Mucosa of gallbladder (tissue), 1 donor: ENCODE data around the gene SPTB. TPM values are rescaled to one million over a fixed set of nuclear protein-coding genes. Genes with fewer than 3 reads are reported as not detected.
"Not testable (repeated sequence)": the region's sequence is repeated elsewhere in the genome, so short reads cannot be mapped to it uniquely, and the experiment has no call there.

Source experiments
- DNase-seq: peaks from one replicate; pipeline ENCODE4 v3.0.0-alpha.2; 2020; ENCODE audit warnings: low spot score
- total RNA-seq: library from RNA; stranded (reverse); gene quantifications from one replicate; pipeline ENCODE4 v1.2.1, GENCODE V29; 2021
- donor health status: DM: no; HTN: no; CAD: no.

Gene SPTB
- 3.1 TPM for total RNA-seq

DNA sequence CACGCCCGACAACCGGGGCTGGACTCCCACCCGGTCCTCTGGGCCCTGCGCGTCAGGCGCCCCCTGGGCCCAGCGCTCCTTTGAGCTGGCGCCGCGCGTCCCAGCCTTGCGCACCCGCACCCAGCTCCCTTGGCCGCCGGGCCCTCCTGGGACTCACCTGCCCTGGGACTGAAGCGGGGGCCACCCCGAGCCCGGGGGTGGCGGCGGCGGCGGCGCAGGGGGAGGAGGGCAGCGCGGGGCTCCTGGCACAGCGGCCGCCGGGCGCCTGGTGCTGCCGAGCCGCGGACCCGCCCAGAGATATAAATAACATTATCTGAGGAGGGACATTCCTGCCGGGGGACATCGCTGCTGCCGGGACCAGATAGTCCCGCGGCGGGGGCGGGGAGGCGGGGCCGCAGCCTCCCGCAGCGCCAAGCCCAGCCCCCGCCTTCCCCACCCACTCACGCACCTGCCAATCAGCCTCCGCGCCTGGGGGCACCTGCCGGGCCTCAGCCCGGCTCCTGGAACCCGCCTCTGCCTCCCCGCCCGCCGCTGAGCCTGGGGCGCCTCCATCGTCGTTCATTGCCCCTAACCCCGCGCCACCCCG lies at the start of gene SPTB:
Gene SPTB, minus strand, starts transcription at position 273 of the 586 bp plus-strand sequence. CDS start 56,813 bp downstream, outside the sequence.
- DNase-seq: peak; percentile 12

DNA sequence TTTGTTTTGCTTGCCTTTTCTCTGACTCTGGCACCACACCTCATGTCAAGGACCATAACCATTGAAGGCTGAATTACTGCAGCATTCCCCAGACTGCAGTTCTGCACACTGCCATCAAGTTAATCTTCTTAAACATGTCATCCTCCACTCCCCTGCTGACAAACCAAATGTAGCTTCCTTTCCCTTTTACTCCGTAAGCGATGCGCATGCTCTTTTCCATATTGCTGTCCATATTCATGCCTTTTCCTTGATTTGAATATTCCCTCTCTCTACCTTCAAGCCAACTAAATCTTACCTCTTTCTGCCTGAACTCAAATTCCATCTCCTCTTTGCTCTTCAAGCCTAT lies 49.3 kb upstream of the SPTB start:
- no peak for DNase-seq

DNA sequence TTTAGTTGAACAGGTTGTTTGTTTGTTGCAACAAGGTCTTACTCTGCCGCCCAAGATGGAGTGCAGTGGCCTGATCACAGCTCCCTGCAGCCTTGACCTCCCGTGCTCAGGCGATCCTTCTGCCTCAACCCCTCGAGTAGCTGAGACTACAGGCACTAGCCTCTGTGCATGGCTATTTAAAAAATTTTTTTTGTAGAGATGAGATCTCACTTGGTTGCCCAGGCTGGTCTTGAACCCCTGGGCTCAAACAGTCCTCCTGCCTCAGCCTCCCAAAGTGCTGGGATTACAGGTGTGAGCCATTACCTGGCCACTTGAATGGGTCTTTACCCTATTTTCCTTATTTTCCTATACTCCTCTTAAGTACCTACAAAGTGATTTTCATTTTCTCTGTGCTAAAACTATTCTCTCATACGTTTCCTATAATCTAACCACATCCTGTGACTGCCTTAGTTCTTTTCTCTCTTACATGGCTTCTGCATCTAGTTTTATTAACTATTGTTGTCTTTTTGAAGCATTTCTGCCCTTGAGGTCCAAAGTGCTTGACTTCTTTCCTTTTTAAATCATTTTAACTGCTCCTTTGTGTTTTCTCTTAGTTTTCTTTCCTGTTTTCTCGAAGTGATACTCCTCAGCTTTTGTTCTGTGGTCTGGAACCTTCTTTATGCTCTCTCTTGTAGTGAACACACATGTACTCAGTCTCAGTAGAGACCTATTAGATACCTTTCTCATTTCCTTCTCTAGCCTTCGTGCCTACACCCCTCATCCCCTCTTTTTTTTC lies 48.7 kb upstream of the SPTB start:
- DNase-seq: no peak

DNA sequence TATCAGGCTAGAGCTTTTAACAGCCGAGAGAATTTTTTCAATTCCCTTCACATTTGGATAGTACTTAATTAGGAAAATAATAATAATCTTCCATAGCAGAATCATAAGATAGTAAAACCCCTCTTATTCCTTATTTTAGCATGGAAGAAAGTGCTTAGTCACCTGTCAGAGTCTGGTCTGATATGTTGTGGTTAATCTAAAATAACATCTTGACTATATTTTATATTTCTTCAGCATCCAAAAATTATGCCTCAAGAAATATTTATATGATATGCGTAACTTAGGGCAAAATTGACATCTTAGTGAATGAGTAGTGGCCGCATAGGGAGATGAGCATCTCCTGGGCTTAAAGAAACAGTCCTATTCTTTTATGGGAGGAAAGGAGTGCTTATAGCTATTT lies 47.3 kb upstream of the SPTB start:
- no peak for DNase-seq

DNA sequence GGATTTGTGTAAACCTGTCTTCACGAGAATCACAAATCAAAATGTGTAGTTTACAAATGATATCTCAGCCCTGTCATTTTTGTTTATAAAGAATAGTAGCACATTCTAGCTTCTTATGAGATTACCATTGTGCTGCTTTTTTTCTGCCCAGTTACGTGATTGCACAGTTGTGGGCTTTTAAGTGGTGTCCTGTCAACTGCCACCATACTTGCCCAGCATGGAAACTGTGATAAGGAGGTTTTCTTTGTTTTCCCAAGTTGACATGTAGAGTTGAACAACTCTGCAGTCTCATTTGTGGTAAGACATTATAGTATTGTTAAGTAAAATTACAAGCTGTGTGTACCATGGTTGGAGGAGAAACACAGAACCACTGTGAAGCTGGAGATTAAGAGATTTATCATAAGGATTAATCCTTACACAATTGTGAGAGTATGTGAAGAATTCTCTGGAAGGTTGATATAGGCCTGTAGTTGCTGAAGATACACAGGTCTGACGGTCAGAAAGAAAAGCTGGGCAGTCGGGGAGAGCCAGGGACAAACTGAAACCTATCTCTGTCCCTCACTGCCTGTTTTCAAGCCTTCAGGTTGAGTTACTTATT lies 46.8 kb upstream of the SPTB start:
- no peak for DNase-seq

DNA sequence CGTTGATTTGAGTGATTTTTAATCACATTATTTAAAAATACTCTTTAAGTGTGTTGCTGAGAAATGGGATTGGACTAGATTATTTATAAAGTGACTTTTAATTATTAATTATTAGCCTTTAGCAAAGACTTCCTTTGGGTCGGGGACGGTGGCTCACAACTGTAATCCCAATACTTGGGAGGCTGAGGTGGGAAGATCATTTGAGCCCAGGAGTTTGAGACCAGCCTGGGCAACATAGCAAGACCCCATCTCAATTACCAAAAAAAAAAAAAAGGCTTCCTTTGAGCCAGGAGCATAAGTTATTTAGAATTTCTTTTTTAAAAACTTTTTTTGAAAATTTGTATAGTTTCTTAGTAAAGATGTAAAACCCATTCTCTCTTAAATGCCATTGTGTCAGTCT lies 43.3 kb upstream of the SPTB start:
- no peak for DNase-seq

DNA sequence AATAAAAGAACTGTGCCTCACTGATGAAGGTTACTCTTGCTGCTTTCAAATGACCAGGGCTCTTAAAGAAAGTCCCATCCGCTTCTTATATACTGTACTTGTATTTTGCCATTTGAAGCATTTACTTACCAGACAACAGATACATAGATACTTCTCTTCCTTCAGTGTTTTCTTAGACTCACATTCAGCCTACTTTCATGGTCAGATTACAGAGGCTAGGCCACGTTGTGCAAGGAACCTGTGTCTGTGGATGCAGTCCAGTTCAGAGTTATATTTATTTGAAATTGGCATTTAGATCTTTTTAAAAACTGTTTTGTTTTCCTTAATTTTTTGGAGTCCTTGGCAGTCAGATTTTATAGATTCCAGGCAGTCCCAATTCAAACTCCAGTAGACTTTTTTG lies 40.8 kb upstream of the SPTB start:
- DNase-seq: no peak

DNA sequence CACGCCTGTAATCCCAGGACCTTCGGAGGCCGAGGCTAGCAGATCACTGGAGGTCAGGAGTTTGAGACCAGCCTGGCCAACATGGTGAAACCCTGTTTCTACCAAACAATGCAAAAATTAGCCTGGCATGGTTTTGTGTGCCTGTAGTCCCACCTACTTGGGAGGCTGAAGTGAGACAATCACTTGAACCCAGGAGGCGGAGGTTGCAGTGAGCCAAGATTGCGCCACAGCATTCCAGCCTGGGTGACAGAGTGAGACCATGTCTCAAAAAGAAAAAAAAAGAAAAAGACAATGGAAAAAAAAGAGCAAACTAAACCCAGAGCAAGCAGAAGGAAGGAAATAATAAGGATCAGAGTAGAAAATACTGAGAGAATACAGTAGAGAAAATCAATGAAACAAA lies 39.9 kb upstream of the SPTB start:
- no peak for DNase-seq

DNA sequence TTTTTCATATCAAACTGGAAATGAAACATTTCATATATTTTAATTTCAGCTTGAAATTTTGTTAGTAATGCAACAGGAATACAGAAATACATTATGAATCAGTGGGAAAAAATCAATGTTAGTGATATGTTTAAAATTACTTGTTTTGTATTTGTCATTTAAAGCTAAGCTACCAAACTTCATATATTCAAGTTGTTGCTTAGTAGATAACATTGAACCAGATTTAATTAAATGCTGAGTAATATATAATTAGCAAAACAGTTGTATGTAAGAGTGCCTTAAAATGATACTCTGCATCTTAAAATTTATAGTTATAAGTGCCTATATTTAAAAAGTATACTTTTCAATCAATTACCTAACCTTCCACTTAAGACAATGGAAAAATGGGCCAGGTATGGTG lies 39.5 kb upstream of the SPTB start:
- DNase-seq: no peak

DNA sequence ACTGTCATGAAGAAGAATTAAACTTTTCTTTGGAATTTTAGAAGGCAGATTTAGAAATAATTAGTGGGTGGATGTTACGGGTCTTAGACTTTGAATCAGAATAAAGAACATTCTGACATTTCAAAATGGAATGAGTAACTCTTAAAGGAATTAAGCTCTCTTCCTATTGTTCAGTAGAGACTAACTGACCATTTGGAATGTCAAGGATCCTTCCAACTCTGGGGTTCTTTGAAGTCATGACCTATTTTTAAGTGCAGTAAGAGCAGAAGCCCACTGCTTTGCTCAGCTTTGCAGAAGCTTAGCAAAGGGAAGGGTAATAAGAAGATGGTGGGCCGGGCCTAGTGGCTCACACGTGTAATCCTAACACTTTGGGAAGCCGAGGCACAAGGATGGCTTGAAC lies 38.5 kb upstream of the SPTB start:
- no peak for DNase-seq

DNA sequence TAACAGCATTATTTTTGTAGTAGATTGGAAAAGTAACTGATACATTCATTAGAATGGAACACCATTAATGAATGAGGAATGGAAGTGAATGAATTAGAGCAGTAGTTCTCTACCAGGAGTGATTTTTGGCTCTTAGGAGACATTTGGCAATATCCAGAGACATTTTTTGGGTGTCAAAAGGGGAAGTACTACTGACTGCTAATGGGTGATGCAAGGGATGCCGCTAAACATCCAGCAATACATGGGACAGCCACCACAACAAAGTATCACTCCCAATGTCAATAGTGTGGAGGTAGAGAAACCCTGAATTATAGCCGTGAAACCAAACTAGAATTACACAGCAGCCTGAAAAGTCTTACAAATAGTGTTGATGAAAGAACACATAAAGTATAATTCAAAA lies 36.1 kb upstream of the SPTB start:
- DNase-seq: no peak

DNA sequence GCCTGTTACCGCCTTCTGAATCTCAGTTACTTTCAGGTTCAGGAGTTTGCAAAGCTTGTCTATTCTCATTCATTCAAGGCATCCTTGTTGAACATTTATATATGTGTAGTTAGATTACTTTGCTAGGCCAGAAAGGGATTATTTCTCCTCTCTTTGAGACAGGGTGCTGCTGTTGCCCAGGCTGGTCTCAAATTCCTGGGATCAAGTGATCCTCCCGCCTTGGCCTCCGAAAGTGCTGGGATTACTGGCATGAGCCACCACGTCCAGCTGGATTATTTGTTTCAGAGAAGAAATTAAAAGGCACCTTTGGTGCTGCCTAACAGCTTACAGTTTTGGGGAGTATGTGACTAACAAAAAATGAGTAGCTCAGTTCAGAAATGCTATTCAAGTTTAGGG lies 35.3 kb upstream of the SPTB start:
- no peak for DNase-seq

DNA sequence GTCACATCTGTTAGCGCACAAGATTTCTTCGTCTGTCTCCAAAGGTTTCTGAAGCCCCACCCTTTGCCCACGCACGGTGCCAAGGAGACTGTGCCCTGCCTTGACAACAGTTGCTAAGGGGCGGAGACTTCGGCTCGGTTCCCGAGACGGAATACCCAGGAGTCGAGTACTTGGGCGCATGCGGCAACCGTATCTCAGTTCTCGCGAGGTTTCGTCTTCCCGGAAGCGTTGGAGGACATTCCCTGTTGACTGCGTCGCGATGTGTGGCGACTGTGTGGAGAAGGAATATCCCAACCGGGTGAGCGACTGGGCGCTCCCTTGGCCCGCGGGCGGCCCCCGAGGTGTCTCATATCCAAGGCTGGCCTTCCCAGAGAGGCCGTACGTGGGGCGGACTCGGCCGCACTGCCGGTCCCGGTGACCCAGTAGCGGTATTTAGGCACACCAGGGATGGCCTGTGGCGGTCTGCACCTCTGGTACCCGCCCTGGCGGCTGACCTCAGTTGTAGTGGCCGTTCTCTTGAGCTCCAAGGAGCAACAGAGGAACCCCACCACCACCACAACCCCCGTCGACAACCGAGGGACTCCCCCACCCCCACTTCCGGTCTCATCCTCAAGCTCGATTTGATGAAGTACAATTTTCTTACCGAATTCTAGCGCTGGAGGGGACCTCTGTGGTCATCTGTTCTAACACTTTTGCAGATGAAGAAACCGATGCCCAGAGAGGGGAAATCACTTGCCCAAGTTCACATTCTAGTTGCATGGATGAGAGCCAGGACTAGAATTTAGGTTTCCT lies 34.7 kb upstream of the SPTB start, which contains the start of gene CHURC1:
Gene CHURC1, plus strand, starts transcription at position 219 of the 792 bp plus-strand sequence. Its CDS starts 41 bp downstream, at position 260.
- DNase-seq: peak; percentile 99

DNA sequence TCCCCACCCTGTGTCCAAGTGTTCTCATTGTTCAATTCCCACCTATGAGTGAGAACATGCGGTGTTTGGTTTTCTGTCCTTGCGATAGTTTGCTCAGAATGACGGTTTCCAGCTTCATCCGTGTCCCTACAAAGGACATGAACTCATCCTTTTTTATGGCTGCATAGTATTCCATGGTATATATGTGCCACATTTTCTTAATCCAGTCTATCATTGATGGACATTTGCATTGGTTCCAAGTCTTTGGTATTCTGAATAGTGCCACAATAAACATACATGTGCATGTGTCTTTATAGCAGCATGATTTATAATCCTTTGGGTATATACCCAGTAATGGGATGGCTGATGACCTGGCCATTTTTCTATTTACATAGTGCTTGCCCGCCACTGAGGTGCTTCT lies 33.8 kb upstream of the SPTB start:
- DNase-seq: not testable (repeated sequence)

DNA sequence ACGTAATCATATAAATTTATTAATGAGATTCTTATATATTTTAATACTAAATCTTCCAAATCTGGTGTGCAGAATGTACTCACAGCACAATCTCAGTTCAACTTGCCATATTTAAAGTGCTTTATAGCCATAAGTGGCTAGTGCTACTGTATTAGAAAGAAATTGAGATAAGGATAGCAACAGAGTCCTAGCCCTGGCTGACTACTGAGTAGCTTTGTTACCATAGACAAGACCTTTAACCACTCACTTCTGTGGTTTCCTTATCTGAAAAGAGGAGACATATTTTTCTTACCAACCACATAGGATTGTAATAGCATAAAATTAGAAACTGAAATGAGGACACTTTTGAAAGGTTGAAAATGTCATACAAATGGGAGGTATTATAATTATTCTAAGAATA lies 32.6 kb upstream of the SPTB start:
- no peak for DNase-seq

DNA sequence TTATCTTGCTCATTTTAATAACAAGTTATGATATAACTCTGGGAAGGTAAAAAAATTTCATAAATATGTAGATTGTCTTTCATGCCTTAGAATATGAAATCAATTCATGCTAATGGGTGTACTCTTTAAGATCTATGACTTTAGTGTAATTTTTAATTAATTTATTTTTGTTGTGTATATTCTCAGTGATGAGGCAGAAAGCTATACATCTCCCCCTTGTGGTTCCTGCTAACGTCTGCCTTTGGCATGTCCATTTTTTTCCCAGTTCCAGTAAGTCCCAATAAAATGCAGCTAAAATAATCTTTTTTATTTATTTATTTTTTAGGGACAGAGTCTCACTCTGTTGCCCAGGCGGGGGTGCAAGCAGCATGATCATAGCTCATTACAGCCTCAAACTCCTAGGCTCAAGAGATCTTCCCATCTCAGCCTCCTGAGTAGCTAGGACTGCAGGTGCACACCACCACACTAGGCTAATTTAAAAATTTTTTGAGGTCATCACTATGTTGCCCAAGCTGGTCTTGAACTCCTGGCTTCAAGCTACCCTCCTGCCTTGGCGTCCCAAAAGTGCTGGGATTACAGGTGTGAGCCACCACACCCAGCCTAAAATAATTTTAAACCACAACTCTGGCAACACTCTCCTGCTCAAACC lies 31.3 kb upstream of the SPTB start:
- DNase-seq: no peak

DNA sequence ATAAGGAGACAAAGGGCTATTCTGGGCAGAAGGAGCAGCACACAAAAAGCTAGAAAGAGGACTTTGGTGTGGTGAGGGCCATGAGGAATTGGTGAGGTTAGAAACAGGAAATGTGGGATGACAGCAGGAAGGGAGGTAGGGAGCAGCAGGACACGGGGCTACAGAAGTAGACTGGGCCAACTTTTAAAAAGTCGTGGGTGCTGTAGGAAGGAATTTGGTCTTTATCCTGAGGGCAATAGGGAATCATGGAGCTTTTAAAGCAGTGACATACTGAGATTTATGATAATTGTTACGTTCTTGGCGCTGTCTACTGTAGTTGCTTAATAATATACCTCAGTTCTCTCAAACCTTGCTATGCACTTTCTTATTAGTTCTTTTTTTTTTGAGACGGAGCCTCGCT lies 26.3 kb upstream of the SPTB start:
- DNase-seq: no peak

DNA sequence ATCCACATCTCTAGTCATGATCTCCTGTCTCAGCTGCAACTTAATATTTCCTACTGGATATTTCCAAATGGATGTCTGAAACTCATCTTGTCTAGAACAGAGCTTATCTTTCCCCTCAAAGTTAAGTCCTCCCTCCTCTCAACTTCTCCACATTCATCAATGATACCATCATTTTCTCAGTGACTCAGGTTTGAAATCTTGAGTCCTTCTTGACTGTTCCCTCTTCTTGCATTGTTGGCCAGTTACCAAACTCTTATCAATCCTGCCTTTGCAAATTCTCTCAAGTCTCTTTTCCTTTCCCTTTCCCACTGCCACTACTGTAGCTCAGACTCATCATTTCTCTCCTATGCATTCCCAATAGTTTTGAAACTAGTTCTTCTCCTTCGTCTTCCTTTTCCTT lies 20.3 kb upstream of the SPTB start:
- no peak for DNase-seq

DNA sequence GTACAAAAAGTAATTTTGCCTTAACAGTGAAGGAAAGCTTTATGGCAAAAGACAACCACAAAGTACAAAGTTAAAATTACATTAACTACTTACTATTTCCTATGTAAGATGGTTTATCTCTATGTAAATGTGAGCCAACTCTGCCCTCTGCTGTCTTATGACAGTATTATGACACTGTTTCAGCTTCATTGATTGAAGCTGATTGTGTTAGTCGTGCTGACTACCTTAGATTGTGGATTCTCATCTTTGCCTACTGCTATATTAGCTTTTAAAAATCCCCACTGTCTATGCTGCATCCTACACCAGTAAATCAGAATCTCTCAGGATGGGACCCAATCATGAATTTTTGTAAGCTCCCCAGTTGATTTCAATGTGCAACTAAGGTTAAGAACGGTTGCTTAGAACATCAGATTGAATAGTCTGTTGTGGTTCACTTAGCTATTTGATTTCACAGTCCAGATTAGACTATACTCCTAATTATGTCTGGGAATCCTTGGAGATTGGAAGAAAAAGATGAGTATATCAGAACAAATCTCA lies 12.2 kb upstream of the SPTB start:
- peak; percentile 32 for DNase-seq

DNA sequence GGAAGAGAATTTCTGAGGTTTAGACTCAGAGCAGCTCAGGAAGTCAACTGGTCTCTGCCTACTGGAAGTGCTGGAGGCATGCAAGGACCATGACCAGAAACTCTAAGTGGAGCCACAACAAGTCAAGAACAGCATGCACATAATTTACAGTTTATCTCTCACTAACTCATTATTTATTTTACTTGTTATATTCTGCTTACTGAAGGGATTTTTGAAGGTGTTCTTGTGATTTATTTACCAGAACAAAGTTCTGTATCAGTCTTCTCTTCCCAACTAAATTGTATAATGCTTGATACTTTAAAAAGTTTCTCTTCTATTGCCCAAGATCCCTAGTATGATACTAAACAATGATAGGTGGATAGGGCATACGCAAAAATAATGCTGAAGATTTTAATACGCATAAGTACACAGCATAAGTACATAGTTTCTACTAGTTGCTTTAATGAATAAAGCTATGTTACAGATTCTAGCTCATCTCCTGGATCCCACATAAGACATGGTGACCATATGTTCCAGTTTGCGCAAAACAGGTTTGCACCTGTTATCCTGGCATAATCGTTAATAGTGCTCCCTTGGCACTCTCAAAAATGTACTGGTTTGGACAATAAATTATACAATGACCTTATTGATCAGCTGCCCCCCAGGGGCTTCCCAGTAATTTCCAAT lies 11.6 kb upstream of the SPTB start:
- no peak for DNase-seq

DNA sequence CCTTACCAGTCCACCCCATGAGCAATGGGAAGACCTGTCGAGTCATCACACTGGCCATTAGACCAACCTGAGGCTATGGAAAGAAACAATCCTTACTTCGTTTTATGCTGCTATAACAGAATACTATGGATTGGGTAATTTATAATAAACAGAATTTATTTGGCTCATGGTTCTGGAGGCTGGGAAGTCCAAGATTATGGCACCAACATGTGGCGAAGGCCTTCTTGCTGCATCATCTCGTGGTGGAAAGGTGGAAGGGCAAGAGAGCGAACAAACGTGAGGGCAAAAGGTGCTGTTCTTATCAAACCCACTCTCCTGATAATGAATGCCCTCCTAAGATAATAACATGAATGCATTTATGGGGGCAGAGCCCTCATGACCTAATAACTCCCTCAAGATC lies 9.6 kb upstream of the SPTB start:
- DNase-seq: no peak
